GM19395 (cell line): ENCODE measurements around the gene UFSP2.

Experiments used
- ATAC-seq: cut with Tn5 transposase; IDR thresholded peaks from one replicate; pipeline ENCODE4 v1.9.1; 2021; ENCODE audit warnings: mild to moderate bottlenecking, moderate library complexity; ENCODE audit not compliant: unreplicated experiment

Gene UFSP2

GRCh38 chr4:185387957-185388356 lies 37.8 kb downstream of the UFSP2 start:
- no peak for ATAC-seq

GRCh38 chr4:185384930-185385331 lies 40.8 kb downstream of the UFSP2 start:
- ATAC-seq, result no peak

- ATAC-seq, result no peak
Observed at GRCh38 chr4:185384061-185384460, 41.7 kb downstream of the UFSP2 start.

GRCh38 chr4:185383451-185383850 lies 42.3 kb downstream of the UFSP2 start:
- no peak for ATAC-seq

- no peak for ATAC-seq
Observed at GRCh38 chr4:185382754-185383153, 43.0 kb downstream of the UFSP2 start.

GRCh38 chr4:185381288-185382196 lies 44.2 kb downstream of the UFSP2 start:
- no peak for ATAC-seq

GRCh38 chr4:185380320-185380719 lies 45.4 kb downstream of the UFSP2 start:
- no peak for ATAC-seq

- no peak for ATAC-seq
Observed at GRCh38 chr4:185379326-185380295, 46.2 kb downstream of the UFSP2 start.

GRCh38 chr4:185378264-185378663 lies 47.5 kb downstream of the UFSP2 start:
- ATAC-seq, result no peak

- ATAC-seq, result no peak
Observed at GRCh38 chr4:185374573-185374972, 51.2 kb downstream of the UFSP2 start.

- no peak for ATAC-seq
Observed at GRCh38 chr4:185374027-185374426, 51.7 kb downstream of the UFSP2 start.

GRCh38 chr4:185371702-185372101 lies 54.1 kb downstream of the UFSP2 start:
- ATAC-seq, result no peak

GRCh38 chr4:185370268-185370949 lies 55.4 kb downstream of the UFSP2 start:
- no peak for ATAC-seq

GRCh38 chr4:185369731-185370130 lies 56.0 kb downstream of the UFSP2 start:
- ATAC-seq, result no peak

GRCh38 chr4:185364886-185365285 lies 60.9 kb downstream of the UFSP2 start:
- ATAC-seq, result no peak

- no peak for ATAC-seq
Observed at GRCh38 chr4:185363251-185363650, 62.5 kb downstream of the UFSP2 start.

- ATAC-seq, result peak; percentile 58
Observed at GRCh38 chr4:185362570-185362969, 63.2 kb downstream of the UFSP2 start.

- no peak for ATAC-seq
Observed at GRCh38 chr4:185361872-185362271, 63.9 kb downstream of the UFSP2 start.

GRCh38 chr4:185359767-185360446 lies 65.9 kb downstream of the UFSP2 start:
- ATAC-seq, result no peak

GRCh38 chr4:185358959-185359358 lies 66.8 kb downstream of the UFSP2 start:
- no peak for ATAC-seq
